T-helper 1 cell (primary cell): ENCODE measurements around the gene HOXB3.
A peak's percentile ranks its signal among the peaks of the same experiment; 100 is the strongest.

Experiments used
- DNase-seq, 5 donors: peaks; one replicate each; pipeline ENCODE4 v3.0.0-alpha.2; 2012 to 2020

Gene HOXB3

DNA sequence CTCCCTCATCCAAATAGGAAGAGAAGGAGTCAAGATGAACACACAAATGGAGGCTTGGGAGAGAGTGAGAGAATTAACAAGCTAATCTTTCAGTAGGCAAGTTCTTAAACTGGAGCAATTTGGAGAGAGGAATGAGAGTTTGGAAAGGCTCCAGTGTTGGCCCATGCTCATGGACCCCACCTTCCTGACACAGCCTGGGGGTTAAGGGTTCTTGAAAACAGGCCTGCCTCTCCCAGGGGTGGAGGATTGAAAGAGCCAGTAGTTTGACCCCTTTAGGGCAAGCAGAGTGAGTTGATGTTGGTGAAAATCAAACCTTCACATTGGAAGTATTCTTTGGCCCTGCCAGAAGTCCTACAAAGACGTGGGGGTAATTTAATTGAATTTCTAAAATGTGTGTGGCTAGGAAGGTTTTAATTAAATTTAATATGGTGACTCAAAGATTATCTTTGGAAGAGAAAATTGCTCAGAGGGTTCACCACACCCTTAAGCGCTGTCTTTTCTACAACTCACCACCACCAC lies 5.8 kb downstream of the HOXB3 start:
- no peak for DNase-seq

DNA sequence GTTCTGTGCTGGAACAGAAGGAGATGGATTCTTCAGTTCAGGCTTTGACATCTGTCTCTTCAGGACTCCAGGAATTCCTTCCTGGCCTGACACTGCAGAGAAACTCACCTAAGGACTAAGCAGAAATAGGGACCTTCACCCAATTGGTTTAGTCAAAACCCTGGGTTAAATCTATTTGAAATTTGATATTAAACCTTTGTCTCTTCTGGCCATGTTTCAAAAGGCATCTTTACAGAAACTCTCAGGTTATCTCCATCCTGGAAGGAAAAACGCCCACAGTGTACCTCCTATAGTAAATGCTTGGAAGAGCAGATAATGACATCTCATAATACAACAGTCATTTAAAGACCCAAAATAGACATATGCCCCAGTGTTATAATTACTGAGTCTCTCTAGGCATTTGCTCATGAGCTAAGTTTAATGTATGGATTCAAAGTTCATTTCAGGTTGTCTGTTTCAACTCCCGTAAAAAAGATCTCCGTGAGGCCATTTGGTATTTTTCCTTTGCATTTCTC lies 6.3 kb downstream of the HOXB3 start:
- DNase-seq: no peak

DNA sequence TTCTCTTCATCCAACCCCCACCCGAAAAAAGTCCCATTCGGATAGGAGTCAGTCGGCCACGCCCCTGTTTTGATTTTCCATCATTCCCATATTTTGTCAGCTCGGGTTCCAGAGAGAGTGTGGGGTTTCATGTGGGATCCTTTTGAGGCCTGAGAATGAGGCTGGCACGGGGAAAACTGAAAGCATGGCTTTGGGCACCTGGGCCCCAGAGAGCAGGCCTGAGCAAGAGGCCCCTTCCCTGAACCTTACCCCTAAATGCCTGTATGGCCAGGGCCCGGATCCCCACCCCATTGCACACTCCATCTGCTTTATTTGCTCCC lies 7.3 kb downstream of the HOXB3 start:
- no peak for DNase-seq

DNA sequence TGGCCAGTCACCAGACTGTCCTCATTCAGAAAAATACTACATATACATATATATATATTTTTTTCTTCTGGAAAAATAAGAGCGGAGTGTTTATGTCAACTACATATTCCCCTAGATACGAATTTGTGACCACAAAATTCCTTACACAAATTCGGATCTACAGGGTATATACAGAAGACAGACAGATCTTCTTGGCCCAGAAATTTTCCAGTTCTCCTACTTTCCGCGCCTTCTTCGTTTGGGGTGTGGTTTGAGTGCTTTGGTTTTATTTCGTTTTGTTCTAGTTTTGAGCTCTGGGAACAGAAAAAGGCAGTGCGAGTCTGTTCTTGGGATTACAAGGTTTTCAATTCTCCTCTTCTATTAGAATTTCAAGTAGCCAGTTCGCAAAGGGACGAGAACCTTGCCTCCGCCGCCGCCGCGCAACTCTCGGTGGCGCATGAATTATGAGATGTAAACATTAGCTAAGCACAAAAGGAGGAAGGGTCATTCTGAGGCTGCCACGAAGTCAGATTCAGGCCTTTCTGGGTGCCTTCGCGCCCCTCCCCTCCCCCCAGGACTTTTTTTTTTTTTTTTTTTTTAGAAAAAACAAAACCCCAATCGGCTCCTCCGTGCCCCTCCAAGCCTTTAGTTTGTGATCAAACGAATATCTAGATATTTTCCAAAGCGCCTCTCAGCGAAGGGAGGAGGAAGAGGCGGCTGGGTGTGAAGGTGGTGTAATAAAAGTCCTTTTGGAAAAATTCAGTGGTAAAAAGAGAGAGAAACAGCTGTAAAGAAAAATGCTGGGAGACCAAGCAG lies 10.1 kb downstream of the HOXB3 start:
- DNase-seq: no peak

DNA sequence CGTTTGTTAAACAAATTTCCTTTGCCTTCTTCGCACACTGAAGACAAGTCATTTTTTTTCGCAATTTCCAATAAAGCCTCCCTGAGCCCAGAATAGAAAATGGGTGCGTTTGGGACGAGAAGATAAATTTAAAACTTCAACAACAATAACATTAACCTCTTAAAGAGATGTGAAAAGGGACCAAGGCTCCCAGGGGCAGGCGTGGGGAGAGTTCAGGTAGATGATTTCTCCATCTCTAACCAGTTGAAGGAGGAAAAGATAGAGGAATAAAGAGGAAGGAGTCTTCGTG lies 10.6 kb downstream of the HOXB3 start:
- no peak for DNase-seq

DNA sequence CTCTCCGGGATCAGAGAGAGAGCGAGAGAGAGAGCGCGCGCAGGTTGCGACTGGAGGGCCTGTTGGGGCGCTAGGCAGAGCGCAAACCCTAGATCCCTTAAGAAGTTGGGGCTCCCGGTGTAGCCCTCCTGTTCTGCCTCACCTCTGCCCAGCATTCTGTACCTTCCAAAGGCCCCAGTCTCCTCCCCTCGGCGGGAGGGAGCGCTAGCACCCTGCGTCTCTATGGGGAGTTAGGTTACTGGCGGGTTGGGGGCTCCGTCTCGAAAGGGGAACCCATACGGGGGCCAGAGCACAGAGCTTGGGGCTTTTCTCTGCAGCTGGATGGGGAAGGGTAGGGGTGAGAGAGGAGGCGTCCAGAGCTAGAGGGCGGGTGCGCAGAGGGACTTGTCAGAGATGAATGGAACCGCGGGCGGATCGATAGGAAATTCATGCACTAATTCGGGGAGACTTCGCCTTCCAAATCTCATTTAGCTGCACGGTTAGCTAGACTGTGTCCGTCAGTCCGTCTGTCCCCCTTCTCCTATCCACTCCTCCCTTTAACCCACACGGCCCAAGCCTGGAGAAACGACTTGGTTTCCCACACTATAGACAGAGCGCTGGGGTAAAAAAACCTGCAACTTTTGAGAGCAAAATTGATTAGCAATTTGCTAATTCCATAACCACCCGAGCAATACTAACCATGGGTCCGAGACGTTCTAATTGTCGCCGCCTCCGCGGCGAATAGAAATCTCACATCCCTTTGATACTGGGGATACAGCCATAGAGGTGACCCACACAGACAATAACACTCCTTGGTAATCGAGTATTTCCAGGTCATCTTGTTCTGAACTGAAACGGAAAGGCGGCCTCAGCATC lies 11.2 kb downstream of the HOXB3 start:
- no peak for DNase-seq

DNA sequence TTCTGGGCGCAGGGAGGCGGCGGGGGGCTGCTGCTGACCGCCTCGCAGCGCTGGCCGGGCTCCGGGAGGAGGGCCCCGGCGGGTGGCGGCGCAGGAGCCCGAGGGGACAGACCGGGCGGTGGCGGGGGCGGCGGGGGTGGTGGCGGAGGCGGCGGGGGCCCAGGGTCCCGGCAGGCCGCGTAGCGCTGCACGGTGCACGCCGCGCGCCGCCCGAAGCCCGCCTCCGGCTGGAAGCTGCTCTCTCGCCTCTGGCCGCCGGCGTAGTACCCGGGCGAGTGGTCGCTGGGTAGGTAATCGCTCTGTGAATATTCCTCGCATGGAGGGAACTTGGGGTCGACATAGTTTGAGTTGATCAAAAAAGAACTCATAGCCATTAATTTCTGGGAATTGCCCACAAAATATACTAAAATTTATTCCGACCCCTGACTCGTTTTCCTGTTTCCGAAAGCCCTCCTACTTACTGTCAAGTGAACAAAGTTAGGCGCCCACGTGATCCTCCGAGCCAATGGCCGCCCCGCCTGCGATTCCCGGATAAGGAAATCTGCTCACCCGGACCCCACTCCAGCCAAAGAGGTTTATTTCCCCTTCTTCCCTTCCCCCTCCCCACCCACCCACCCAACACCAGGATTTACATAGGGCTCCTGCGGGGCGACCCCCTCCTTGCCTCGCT lies 12.0 kb downstream of the HOXB3 start, which contains the start of gene HOXB4:
Gene HOXB4, minus strand, starts transcription at position 405 of the 670 bp plus-strand sequence. Its CDS starts 31 bp downstream, at position 374.
- peak; percentile 48 to 65 (median 63) for DNase-seq

DNA sequence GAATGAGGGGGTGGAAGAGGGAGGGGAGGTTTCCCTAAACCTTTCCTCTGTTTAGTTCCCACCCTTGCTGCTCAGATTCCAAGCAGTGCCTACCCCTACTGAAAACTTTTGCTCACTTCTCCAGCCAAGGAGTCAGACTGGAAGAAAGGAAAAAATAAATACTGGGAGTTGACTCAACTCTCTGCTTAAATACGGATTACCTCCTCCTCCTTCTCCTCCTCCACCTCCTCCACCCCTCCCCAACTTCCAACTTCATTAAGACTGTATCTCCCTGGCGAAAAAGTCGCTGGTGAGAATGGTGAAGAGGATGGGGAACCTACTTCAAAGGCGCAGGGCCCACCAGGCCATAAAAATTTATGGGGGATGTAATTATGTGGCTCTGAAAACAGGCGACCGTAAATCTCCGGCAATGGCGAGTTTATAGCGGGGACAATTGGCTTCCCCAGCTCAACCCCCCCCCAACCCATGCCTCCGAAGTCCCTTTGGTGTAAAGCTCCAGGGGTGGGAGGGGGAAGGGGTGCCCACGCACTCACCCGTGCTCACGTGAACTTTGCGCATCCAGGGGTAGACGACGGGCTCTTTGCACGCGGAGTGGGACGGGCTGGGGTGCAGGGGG lies 12.6 kb downstream of the HOXB3 start:
- DNase-seq: no peak

DNA sequence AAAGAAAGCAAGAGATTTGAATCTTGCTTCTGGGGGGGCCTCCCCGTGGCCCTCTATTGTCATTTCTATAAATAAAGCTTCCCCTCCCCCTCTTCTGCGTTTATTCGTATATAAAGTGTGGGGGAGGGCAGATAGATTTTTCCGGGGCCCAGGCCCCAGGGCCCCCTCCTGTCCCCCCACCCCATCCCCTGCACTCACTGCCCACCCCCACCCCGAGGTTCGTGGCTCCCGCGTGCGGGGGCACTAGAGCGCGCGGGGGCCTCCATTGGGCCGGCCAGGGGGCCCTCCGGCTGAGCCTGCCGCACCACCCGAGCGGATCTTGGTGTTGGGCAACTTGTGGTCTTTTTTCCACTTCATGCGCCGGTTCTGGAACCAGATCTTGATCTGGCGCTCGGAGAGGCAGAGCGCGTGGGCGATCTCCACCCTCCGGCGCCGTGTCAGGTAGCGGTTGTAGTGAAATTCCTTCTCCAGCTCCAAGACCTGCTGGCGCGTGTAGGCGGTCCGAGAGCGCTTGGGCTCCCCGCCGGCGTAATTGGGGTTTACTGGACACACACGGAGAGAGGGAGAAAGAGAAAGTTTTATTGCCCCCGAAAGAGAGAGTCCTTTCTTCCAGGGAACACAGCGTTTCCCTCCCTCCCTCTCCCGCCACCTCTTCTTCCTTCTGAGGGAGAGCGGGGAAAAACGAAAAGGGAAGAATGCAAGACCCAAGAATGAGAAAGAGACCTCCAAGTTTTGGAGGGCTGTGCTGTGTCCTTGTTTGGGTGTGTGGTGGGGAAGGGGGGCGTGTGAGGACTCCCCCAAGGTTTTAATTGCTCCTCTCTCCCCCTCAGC lies 13.3 kb downstream of the HOXB3 start:
- DNase-seq: no peak

DNA sequence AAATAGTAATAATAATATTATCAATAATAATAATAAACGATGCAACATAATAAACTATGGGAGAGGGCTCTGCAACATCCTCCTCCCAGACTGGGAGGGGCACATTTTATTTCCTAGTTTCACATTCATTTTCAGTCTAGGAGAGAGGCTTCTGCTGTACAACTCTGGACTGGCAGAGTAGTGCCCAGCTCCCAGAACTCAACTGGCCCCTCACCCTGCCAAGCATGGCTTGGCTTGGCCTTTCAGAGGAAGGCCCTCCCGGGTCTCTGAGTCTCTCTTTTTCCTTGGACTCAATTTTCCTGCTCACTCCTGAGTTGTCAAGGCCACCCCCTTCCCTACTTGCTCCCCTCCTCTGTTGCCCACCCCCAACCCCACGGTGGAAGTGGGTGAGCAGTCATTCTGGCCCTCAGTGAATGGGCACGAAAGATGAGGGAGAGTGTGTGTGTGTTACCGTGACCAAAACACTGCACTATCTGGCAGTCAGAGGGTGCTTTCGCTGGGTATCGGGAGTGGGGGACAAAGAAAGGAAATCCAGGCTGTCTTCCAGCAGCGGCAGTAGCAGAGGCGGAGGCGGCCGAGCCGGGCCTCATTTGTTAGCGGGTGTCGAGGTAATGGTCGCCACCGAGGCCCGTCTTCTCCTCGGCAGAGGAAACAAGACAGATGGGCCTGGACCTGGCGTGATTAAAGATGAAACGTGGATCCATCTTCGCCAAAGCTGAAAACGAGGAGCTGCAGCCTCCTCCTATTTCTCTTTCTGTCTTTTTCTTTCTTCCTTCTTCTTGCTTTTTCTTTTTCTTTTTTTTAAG lies 14.2 kb downstream of the HOXB3 start:
- DNase-seq: no peak

DNA sequence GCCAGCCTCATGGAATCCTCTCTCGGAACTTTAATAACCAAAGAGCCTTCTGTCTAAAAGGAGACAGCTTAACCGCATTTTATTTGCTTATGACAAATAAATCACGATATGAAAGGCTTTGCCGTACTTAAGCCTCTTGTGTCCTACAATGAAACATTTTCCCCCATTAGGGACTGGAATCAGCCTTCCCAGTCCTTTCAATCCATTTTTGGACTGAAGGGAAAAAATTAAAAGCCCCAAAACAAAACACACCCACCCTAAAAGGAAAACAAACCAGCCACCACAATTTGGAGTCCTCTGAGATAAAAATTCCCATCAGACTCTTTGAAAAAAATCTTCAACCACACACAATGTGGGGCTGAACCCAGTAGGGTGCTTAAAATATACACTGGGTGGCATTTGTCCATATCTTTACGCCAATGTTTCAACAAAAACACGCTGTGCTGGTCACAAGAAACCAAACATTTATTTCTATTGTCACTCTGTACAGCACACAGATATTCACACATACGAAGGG lies 14.9 kb downstream of the HOXB3 start:
- DNase-seq: no peak

DNA sequence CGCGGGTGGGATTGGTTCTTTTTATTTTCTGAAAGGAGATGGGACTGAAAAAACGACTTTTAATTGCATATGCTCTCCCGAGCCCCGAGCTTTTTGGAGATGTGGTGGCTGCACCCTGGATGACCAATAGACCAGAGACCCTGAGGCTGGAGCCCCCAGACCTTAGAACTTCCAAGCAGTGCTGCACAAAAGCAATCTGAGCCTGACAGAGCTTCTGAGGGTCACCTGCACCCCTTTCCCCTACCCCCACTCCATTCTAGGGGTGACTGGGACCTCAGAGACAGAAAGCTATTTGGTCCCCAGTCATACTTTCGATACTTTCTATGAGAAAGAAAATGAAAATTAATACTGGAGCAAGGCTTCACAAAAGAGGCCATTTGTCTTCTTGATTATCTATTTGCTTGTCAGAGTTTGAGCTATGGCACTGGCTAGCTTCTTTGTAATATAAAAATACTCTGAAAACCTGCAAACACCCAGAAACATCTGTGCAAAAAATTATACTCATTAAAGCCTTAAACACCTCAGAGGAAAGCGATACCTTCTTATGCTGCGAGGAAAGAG lies 15.5 kb downstream of the HOXB3 start:
- no peak for DNase-seq

DNA sequence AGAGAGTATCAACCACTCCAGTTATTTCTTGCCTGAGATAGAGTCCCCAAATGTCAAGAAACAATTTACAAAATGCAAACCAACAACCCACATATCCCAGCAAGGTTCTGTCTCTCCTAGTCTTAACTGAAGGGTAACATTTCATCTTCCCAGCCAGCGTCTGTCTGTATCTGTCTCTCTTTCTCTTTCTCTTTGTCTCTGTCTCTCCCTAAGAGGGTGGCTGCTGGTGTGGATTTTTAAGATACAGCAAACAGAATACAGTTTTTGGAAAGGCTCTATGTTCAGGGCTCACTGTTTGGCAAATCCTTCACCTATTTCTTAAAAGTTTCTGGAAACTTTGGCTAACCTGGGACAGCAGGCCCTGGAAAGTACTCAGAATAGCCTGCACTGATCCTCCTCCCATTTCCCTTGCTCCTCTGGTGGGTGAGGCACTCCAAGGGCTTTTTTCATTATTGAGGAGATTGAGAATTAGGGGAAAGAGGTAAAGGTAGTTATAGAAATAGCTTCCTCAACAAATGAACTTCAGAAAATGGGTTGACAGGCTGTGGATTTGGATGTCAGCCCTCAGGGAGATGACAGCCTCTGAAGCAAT lies 18.1 kb downstream of the HOXB3 start:
- DNase-seq: no peak

DNA sequence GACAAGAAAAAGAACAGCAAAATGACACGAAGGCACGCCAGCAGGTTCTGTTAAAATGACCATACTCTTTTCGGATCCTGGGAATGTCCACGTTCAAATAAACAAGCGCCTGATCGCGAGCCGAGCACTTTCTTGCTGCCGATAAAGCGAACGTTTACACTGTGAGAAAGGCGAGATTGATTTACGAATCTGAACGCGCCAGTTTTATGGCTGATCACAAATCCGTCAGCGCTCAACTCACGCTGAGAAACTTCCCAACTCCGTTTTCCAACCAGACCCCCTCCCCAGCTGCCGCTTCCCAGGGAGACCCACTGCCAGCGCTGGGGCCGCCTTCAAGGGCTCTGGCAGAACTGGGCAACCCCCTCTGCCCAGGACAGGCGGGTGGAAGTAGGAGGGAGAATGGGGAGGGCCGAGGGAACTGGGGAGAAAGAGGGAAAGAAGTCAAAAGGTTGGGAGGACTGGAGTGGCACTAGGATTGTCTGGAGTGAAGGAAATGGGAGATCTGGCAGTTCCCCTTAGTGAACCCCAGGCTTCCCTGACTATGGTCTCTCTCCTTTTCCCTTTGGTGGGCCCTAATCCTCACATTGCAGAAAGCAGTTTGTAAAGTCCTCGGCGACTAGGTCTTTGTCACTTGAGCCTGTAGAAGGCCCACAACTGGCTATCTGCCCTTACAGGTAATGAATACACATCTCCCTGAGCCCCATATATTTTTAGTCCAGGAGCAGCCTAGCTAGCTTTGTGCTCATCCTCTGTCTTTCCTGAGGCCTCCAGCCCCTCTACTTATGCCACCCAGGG lies 18.8 kb downstream of the HOXB3 start:
- DNase-seq: no peak

DNA sequence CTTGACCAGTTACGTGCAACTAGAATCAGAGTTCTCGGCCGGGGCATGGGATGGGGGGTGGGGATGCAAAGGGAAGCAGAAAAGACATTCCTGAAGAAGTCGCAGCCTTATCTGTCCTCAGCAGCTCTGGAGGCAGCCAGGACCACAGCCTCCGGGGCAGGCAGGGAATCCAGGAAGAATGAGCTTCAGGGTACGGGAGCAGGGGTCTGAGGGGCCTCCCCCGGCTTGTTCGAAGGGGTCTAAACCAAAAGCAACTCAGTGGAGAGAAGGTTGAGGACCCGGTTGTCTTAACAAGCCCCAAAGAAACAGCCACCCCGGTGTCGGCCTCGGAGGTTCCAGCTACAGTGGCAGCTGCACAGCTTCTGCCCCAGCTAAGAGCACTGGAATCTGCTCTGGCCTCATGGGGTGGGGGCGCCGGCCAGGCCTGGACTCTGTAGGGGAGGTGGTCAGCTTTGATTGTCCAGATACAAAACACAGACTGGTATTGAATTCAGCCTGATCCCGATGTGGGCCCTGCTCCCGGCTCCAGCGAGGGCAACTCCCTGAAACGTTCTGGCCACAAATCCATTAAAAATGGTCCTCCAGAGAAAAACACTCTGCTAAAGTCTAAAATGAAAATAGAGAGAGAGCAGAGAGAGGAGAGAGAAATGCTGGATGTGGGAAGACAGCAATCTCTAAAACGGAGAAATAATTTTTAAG lies 19.6 kb downstream of the HOXB3 start:
- DNase-seq: no peak

DNA sequence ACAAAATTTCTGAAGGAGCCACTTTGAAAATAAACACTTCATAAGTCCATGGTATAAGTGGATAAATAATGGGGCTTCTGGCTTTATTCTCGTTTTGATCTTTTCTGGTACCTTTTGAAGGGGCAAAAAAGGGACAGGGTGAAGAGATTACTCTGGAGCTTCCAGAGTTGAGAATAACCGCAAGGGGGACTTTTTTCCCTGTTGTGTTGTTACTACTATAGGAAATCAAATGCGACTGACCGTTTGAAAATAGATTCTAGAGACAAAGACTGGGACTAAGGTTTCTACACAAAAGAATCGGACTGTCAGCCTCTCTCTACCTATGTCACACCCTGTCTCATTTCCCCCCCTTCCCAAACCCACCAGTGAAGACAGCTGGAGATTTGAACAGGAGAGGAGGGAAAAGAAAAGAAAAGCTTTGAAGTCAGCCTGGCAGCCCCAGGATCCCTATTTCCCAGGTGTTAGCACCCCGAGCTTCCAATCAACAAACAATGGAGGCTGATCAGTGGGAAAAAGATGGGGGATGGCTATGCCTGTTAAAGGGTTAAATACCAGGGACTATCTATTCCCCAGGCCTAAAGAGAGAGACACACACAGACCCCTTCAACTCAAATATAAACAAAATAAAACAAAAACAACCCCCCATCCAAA lies 20.2 kb downstream of the HOXB3 start:
- DNase-seq: no peak

DNA sequence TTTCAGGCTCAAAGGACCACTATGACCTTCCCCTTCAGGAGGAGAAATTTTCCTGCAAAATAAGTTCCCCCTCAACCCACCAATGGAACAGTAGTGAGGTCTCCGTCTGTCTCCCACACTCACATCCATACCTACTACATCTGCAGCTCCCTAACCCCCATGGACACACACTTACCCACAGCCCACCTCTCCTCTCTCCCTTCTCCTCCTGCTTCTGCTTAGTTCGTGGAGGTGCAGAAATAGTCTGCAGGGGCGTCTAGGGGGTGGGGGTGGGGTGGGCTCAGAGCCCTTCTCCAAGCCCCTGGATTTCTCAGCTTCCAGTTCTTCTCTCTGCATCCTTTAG lies 20.8 kb downstream of the HOXB3 start:
- DNase-seq: no peak
